GM18508 (cell line): ENCODE data around the gene CCDC60.

ENCODE experiments used
- ATAC-seq: cut with Tn5 transposase; IDR thresholded peaks from one replicate; pipeline ENCODE4 v1.9.1; 2021; ENCODE audit warnings: moderate number of reproducible peaks; ENCODE audit not compliant: insufficient read depth, unreplicated experiment

CCDC60 gene

GRCh38 chr12:119500209-119500608 lies 165.7 kb downstream of the CCDC60 start:
- no peak for ATAC-seq

- ATAC-seq, result no peak
Observed at GRCh38 chr12:119501052-119501451, 166.5 kb downstream of the CCDC60 start.

- no peak for ATAC-seq
Observed at GRCh38 chr12:119505001-119505400, 170.5 kb downstream of the CCDC60 start.

GRCh38 chr12:119512772-119513497 lies 178.4 kb downstream of the CCDC60 start:
- ATAC-seq, result no peak

GRCh38 chr12:119528241-119528640 lies 193.7 kb downstream of the CCDC60 start:
- ATAC-seq, result no peak

- no peak for ATAC-seq
Observed at GRCh38 chr12:119540476-119540875, 205.9 kb downstream of the CCDC60 start.

GRCh38 chr12:119544765-119545625 lies 210.5 kb downstream of the CCDC60 start:
- ATAC-seq, result no peak

GRCh38 chr12:119546340-119546739 lies 211.8 kb downstream of the CCDC60 start:
- ATAC-seq, result no peak

GRCh38 chr12:119547001-119547400 lies 212.5 kb downstream of the CCDC60 start:
- ATAC-seq, result no peak

GRCh38 chr12:119556854-119557253 lies 222.3 kb downstream of the CCDC60 start:
- no peak for ATAC-seq

GRCh38 chr12:119565404-119565803 lies 230.9 kb downstream of the CCDC60 start:
- ATAC-seq, result no peak

GRCh38 chr12:119570771-119571170 lies 236.2 kb downstream of the CCDC60 start:
- no peak for ATAC-seq

GRCh38 chr12:119573086-119573485 lies 238.6 kb downstream of the CCDC60 start:
- ATAC-seq, result no peak

GRCh38 chr12:119574255-119574654 lies 239.7 kb downstream of the CCDC60 start:
- no peak for ATAC-seq

GRCh38 chr12:119576118-119576810 lies 241.7 kb downstream of the CCDC60 start:
- no peak for ATAC-seq

- no peak for ATAC-seq
Observed at GRCh38 chr12:119576915-119577314, 242.4 kb downstream of the CCDC60 start.

- ATAC-seq, result no peak
Observed at GRCh38 chr12:119578112-119578511, 243.6 kb downstream of the CCDC60 start.

GRCh38 chr12:119589097-119589496 lies 254.6 kb downstream of the CCDC60 start:
- no peak for ATAC-seq

- no peak for ATAC-seq
Observed at GRCh38 chr12:119589634-119590033, 255.1 kb downstream of the CCDC60 start.
